Sigmoid colon (tissue), 4 donors: ENCODE data around the gene MTUS2.

ENCODE experiments used
- CTCF ChIP-seq, 4 experiments: fragments of 450-650 bp in 3 of 4; fragments of 200-600 bp in 1 of 4; IDR thresholded peaks; one replicate each; pipeline ENCODE4 v1.5.1; 2016 to 2019; ENCODE audit warnings: antibody characterized with exemption in 4 of 4, mild to moderate bottlenecking in 3 of 4, moderate library complexity in 2 of 4
- EP300 ChIP-seq, 4 donors: sonication (generic); formaldehyde crosslinking; IDR thresholded peaks; one replicate each; pipeline ENCODE4 v1.6.1; 2017; ENCODE audit warnings: antibody characterized with exemption in 4 of 4
- POLR2A ChIP-seq, 2 donors: fragments of 450-650 bp; IDR thresholded peaks; one replicate each; pipeline ENCODE4 v1.6.1; 2016; ENCODE audit warnings: antibody characterized with exemption in 2 of 2, mild to moderate bottlenecking in 2 of 2, moderate library complexity in 2 of 2
- POLR2AphosphoS5 ChIP-seq, 4 donors: sonication (generic); formaldehyde crosslinking; IDR thresholded peaks; one replicate each; pipeline ENCODE4 v1.6.1; 2017; ENCODE audit warnings: antibody characterized with exemption in 4 of 4

- no peak for TF ChIP-seq CTCF (IDR thresholded peaks at IDR 0.05)
- no peak for TF ChIP-seq POLR2A (IDR thresholded peaks at IDR 0.05)
- TF ChIP-seq EP300 (IDR thresholded peaks at IDR 0.05): no peak
- TF ChIP-seq POLR2AphosphoS5 (IDR thresholded peaks at IDR 0.05): no peak
Measured at GRCh38 chr13:29405401-29405800, 585.3 kb downstream of the MTUS2 start.
